Colonic mucosa (tissue), 4 donors: ENCODE data around the gene NCKIPSD. TPM values are rescaled to one million over a fixed set of nuclear protein-coding genes. Genes with fewer than 3 reads are reported as not detected.

Experiments used
- DNase-seq: peaks from one replicate; pipeline ENCODE4 v3.0.0-alpha.2; 2020
- H3K27ac ChIP-seq: fragments of 200-600 bp; one replicate; pipeline ENCODE4 v1.8.0; 2021
- H3K27me3 ChIP-seq: fragments of 200-600 bp; one replicate; pipeline ENCODE4 v1.8.0; 2021
- H3K36me3 ChIP-seq: fragments of 200-600 bp; one replicate; pipeline ENCODE4 v1.8.0; 2021
- H3K4me1 ChIP-seq: fragments of 200-600 bp; one replicate; pipeline ENCODE4 v1.8.0; 2021; ENCODE audit warnings: mild to moderate bottlenecking
- H3K4me3 ChIP-seq: fragments of 200-600 bp; one replicate; pipeline ENCODE4 v1.8.0; 2021
- H3K9ac ChIP-seq, 2 donors: one replicate each; pipeline ENCODE4 v1.7.0; 2013; ENCODE audit warnings: control low read depth in 2 of 2, low read depth in 2 of 2, low read length in 2 of 2
- H3K9me3 ChIP-seq: fragments of 200-600 bp; one replicate; pipeline ENCODE4 v1.8.0; 2021
- CTCF ChIP-seq: fragments of 200-600 bp; IDR thresholded peaks from one replicate; pipeline ENCODE4 v1.8.0; 2022; ENCODE audit warnings: antibody characterized with exemption, mild to moderate bottlenecking
- intact Hi-C: fragments of 100-400 bp; cut with DNase I; formaldehyde crosslinking; loops from one replicate; pipeline ENCODE4 v1.14.1; 2022
- total RNA-seq, 2 donors: library from RNA; stranded (reverse); fragmentation: NEBNext Ultra II Directional in 1 of 2; extraction: Animal tissue kit (Norgen Biotek cat#: 25700) in 1 of 2; gene quantifications; one replicate each; pipeline ENCODE4 v1.2.1, GENCODE V29; 2021
- donor health status: healthy.
- donor health status: DM: no; HTN: no; CAD: no.
- donor health status: DM: no; HTN: no; CAD: no.

Gene NCKIPSD
- total RNA-seq, 2 donors from 2014 or later: 24.3 to 29.7 TPM

DNA sequence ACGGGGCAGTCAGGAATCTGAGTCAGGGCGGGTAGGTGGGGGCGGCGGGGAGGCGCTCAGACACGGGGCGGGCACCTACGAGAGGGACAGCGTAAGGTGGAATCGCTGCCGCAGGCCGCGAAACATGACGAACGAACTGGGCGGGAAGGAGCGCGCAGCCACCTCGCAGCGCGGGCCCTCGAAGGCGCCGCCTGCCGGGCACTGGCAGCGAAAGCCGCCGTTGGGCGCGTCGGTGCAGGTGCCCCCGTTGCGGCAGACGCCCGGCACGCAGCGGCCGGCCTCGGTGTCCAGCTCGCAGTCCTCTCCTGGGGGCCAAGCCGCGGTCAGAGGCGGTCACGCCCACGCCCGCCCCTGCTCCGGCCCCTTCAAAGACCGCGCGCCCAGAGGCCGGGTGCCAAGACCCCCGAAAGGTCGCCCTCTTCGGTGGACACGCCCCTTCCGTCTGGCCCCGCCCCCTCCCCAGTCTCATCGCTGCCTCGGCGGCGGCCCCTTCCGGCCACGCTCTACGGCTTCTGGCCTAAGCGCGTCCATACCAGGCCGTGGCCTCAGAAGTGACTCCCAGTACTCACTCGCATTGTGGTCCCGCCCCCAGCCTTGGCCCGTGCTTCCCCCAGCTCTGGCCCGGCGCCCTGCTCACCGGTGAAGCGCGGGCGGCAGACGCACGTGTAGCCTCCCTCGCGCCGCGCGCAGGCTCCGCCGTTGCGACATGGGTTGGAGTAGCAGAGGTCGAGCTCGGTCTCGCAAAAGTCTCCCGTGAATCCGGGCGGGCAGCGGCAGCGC lies 29.5 kb downstream of the NCKIPSD start:
- intact Hi-C loops: no loop called here
- peaks cover 1% of the 10 kb centered on the region for H3K4me1 ChIP-seq
- peak overlapping the region in 1 of 2 donors; percentile 35 for H3K9ac ChIP-seq
- H3K27ac ChIP-seq: peak overlapping the region; percentile 44
- H3K4me3 ChIP-seq: peak overlapping the region; percentile 78
- no peaks in the 10 kb centered on the region for H3K36me3 ChIP-seq
- peak; percentile 73 for TF ChIP-seq CTCF
- DNase-seq: peak; percentile 88
- peaks cover 7% of the 10 kb centered on the region for H3K27me3 ChIP-seq
- no peaks in the 10 kb centered on the region for H3K9me3 ChIP-seq

DNA sequence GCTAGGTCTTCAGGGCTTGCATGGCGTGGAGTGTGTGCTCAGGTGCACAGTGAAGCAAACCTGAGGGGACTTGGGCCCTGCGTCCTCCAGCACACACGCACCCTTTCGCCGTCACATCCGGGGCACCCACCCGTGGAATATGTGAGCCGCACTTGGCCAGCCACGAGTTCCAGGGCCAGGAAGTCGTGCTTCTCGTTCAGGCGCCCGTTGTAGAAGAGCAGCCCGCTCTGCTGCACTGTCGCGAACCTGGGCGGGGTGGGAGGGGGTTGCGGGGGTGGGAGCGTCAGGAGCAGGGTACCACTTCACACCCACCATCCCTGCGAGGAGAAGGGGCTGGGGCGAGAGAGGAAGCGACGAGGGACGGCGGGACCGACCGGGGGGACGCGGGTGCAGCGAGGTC lies 30.1 kb downstream of the NCKIPSD start:
- Histone ChIP-seq H3K27me3 (peaks cover 1% of the 10 kb centered on the region), H3K27ac (no peak overlapping the region), H3K9ac (peak overlapping the region in 1 of 2 donors; percentile 12), H3K4me1 (no peaks in the 10 kb centered on the region), H3K36me3 (no peaks in the 10 kb centered on the region), H3K9me3 (no peaks in the 10 kb centered on the region), H3K4me3 (peak overlapping the region; percentile 78)
- intact Hi-C loops: loop anchor here (2.0 kb wide), 1 partner anchor 45 kb away; no protein-coding TSS in a partner anchor
- no peak for TF ChIP-seq CTCF
- DNase-seq: no peak

- intact Hi-C loops: loop anchor here (2.0 kb wide), 1 partner anchor 44 kb away; no protein-coding TSS in a partner anchor
- no peaks in the 10 kb centered on the region for H3K36me3 ChIP-seq
- no peak overlapping the region for H3K27ac ChIP-seq
- TF ChIP-seq CTCF: no peak
- DNase-seq: no peak
- no peaks in the 10 kb centered on the region for H3K9me3 ChIP-seq
- H3K9ac ChIP-seq: no peak overlapping the region
- H3K4me3 ChIP-seq: no peak overlapping the region
- H3K27me3 ChIP-seq: no peaks in the 10 kb centered on the region
- H3K4me1 ChIP-seq: no peaks in the 10 kb centered on the region
Observed at GRCh38 chr3:48655063-48655462, 30.7 kb downstream of the NCKIPSD start.

GRCh38 chr3:48652923-48653715 lies 32.6 kb downstream of the NCKIPSD start:
- intact Hi-C loops: no loop called here
- peak overlapping the region in 1 of 2 donors; percentile 24 for H3K9ac ChIP-seq

More at GRCh38 chr3:48652923-48653715, 32.6 kb downstream of the NCKIPSD start:
- no peak for DNase-seq
- Histone ChIP-seq H3K4me3 (no peak overlapping the region), H3K9me3 (no peaks in the 10 kb centered on the region), H3K27ac (no peak overlapping the region), H3K36me3 (no peaks in the 10 kb centered on the region), H3K27me3 (no peaks in the 10 kb centered on the region), H3K4me1 (no peaks in the 10 kb centered on the region)
- no peak for TF ChIP-seq CTCF
